ENCODE measurements around the gene DGKB.

GRCh38 chr7:14480281-14480680 is 422.3 kb downstream of the DGKB start:
- TF ChIP-seq CTCF (IDR thresholded peaks at IDR 0.05) (no peak), POLR2A (IDR thresholded peaks at IDR 0.05) (no peak)
